K562 (cell line): ENCODE data around the gene VEGFB. TPM values are rescaled to one million over a fixed set of nuclear protein-coding genes. Genes with fewer than 3 reads are reported as not detected.

Source experiments
- BACH1 ChIP-seq: fragments of 200-800 bp; sonication (Bioruptor generic); IDR thresholded peaks from 2 replicates; pipeline ENCODE4 v1.6.1; 2016; ENCODE audit warnings: missing genetic modification characterization, missing compliant biosample characterization
- FOXP1 ChIP-seq: sonication (generic); formaldehyde crosslinking; IDR thresholded peaks from 2 replicates; pipeline ENCODE4 v1.8.0; 2022; ENCODE audit warnings: mild to moderate bottlenecking, missing genetic modification reagents
- JUND ChIP-seq, 2 experiments: IDR thresholded peaks; 2 replicates in 1 of 2; 3 replicates in 1 of 2; pipeline ENCODE4 v1.6.1; 2011; ENCODE audit warnings: borderline replicate concordance in 2 of 2, low read depth in 2 of 2, low read length in 2 of 2, improper control_type of control experiment in 1 of 2, missing biosample characterization in 1 of 2, missing genetic modification characterization in 1 of 2, missing genetic modification reagents in 1 of 2
- KAT8 ChIP-seq: fragments of 450-650 bp; IDR thresholded peaks from 2 replicates; pipeline ENCODE4 v1.6.1; 2016; ENCODE audit warnings: low read depth, mild to moderate bottlenecking
- NFE2L1 ChIP-seq: fragments of 450-650 bp; IDR thresholded peaks from 2 replicates; pipeline ENCODE4 v1.6.1; 2016; ENCODE audit warnings: missing genetic modification characterization, low read depth, mild to moderate bottlenecking, missing compliant biosample characterization, moderate library complexity, borderline replicate concordance
- NR1H2 ChIP-seq: sonication (generic); formaldehyde crosslinking; IDR thresholded peaks from 2 replicates; pipeline ENCODE4 v1.4.0; 2020; ENCODE audit warnings: mild to moderate bottlenecking, missing genetic modification reagents
- NR4A1 ChIP-seq, 2 experiments: fragments of 250-450 bp in 1 of 2; fragments of 450-650 bp in 1 of 2; sonication (Bioruptor Pico) in 1 of 2; IDR thresholded peaks; 2 replicates each; pipeline versions ENCODE4 v1.4.0 to v1.6.1; 2016 to 2020; ENCODE audit warnings: mild to moderate bottlenecking in 2 of 2, missing compliant biosample characterization in 1 of 2, missing genetic modification characterization in 1 of 2, moderate library complexity in 1 of 2
- ZBTB49 ChIP-seq: sonication (generic); formaldehyde crosslinking; IDR thresholded peaks from 2 replicates; pipeline ENCODE4 v1.8.0; 2022; ENCODE audit warnings: missing genetic modification reagents, mild to moderate bottlenecking, borderline replicate concordance
- ZEB2 ChIP-seq: fragments of 450-650 bp; IDR thresholded peaks from 2 replicates; pipeline ENCODE4 v1.6.1; 2016
- ZNF133 ChIP-seq: fragments of 250-450 bp; sonication (Bioruptor Pico); IDR thresholded peaks from 2 replicates; pipeline ENCODE4 v1.4.0; 2020; ENCODE audit warnings: mild to moderate bottlenecking
- ZNF232 ChIP-seq: sonication (generic); formaldehyde crosslinking; IDR thresholded peaks from 2 replicates; pipeline ENCODE4 v1.8.0; 2022; ENCODE audit warnings: mild to moderate bottlenecking, missing genetic modification reagents
- ZNF518B ChIP-seq: fragments of 250-450 bp; sonication (Bioruptor Pico); IDR thresholded peaks from 2 replicates; pipeline ENCODE4 v1.5.0; 2021; ENCODE audit warnings: mild to moderate bottlenecking, moderate library complexity
- ZNF778 ChIP-seq: fragments of 450-650 bp; formaldehyde crosslinking; IDR thresholded peaks from 2 replicates; pipeline ENCODE4 v1.4.0; 2020; ENCODE audit warnings: mild to moderate bottlenecking, moderate library complexity
- polyA plus RNA-seq, 8 experiments: library from polyadenylated mRNA; depleted of rRNA in 4 of 8; stranded (reverse) in 5 of 8; unstranded in 3 of 8; fragments of >200 nt; fragmentation: Nextera tagmentation in 2 of 8; fragmentation: Illumina TruSeq in 1 of 8; extraction: Ambion mirVana in 2 of 8; extraction: Trizol in 1 of 8; gene quantifications; 2 replicates each; pipeline versions ENCODE4 v1.2.1 to v1.2.3, GENCODE V29; 2011 to 2014; ENCODE audit warnings: inconsistent platforms in 1 of 8, missing spikeins in 1 of 8
- total RNA-seq, 7 experiments: library from RNA; depleted of rRNA in 6 of 7; stranded (reverse); fragments of >200 nt in 6 of 7; fragmentation: Illumina TruSeq in 2 of 7; extraction: Trizol in 2 of 7; gene quantifications; 2 replicates each; pipeline versions ENCODE4 v1.2.1 to v1.2.3, GENCODE V29; 2011 to 2021; ENCODE audit warnings: low replicate concordance in 1 of 7
- TF ChIP-seq, protein P1 (sequence below): fragments of 250-450 bp; sonication (Bioruptor Pico); IDR thresholded peaks from 2 replicates; pipeline ENCODE4 v1.6.1; 2021; ENCODE audit warnings: mild to moderate bottlenecking
- TF ChIP-seq, protein P2 (sequence below): fragments of 450-650 bp; formaldehyde crosslinking; IDR thresholded peaks from 2 replicates; pipeline ENCODE4 v1.4.0; 2020; ENCODE audit warnings: mild to moderate bottlenecking, moderate library complexity
- TF ChIP-seq, protein P3 (sequence below): fragments of 200-400 bp; formaldehyde crosslinking; IDR thresholded peaks from 2 replicates; pipeline ENCODE4 v1.6.1; 2017; ENCODE audit warnings: mild to moderate bottlenecking, low read depth, low read length, moderate library complexity

VEGFB gene
- total and polyA plus RNA-seq, 9 of the 15 experiments (the other 6 are each of a cell fraction or from before 2014, with no cell fraction given): 11.0 to 83.4 (median 25.7) TPM

DNA sequence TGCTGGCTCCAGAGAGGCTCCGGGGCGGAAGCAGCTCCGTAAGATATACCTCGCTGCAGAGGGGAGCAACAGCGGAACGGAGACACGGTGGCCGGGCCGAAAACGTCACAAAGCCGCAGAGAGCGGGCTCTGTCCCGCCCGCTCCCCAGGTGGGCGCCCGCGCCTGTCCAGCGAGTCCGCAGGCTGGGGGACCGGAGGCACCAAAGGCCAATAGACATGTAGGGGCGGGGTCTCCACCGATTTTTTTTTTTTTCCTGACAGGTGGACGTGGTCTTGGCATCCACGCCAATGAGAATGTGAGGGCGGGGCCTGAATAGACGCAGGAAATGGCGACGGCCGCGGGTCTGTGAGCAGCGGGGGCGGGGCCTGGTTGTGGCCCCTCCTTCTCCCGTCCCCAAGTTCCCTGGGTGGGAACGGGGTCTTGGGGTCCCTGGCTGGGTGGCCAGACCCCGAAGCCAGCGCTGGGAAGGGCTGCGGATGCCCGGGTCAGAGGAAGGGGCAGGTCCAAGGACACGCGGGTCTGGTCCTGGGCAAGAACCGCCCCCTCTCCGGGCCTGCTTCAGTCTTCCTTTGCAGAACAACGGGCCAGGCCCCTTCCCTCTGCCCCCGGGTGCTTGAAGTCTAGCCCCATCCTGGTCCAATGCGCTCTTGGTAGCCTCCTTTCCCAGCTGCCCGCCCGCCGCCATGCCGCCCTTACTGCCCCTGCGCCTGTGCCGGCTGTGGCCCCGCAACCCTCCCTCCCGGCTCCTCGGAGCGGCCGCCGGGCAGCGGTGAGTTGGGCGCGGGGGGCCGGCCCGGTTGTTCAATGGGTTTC lies 4.0 kb upstream of the VEGFB start, which contains the start of gene DNAJC4 (continued):
- TF ChIP-seq, protein P1, sequence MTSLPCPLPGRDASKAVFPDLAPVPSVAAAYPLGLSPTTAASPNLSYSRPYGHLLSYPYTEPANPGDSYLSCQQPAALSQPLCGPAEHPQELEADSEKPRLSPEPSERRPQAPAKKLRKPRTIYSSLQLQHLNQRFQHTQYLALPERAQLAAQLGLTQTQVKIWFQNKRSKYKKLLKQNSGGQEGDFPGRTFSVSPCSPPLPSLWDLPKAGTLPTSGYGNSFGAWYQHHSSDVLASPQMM (CRISPR knock-in tag): no peak
- TF ChIP-seq, protein P2, sequence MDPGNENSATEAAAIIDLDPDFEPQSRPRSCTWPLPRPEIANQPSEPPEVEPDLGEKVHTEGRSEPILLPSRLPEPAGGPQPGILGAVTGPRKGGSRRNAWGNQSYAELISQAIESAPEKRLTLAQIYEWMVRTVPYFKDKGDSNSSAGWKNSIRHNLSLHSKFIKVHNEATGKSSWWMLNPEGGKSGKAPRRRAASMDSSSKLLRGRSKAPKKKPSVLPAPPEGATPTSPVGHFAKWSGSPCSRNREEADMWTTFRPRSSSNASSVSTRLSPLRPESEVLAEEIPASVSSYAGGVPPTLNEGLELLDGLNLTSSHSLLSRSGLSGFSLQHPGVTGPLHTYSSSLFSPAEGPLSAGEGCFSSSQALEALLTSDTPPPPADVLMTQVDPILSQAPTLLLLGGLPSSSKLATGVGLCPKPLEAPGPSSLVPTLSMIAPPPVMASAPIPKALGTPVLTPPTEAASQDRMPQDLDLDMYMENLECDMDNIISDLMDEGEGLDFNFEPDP (CRISPR knock-in tag): no peak
- TF ChIP-seq ZNF518B (no peak), ZNF133 (no peak), ZBTB49 (CRISPR knock-in tag) (no peak), FOXP1 (CRISPR knock-in tag) (no peak), KAT8 (no peak), ZEB2 (no peak), NR1H2 (CRISPR knock-in tag) (no peak), JUND (IDR thresholded peaks at IDR 0.05; ENCODE audit: borderline replicate concordance, low read depth, low read length) (no peak), JUND (tag; IDR thresholded peaks at IDR 0.05; ENCODE audit: borderline replicate concordance, low read depth, low read length) (no peak), NFE2L1 (tag) (no peak), BACH1 (tag) (no peak), NR4A1 (CRISPR knock-in tag; IDR thresholded peaks at IDR 0.05) (no peak), NR4A1 (tag; IDR thresholded peaks at IDR 0.05) (0 out of 2 replicates have a peak, but pooled peaks have one; percentile 18), ZNF778 (CRISPR knock-in tag) (no peak), ZNF232 (peak; percentile 74; the same call in 1 of the 2 replicates)
- TF ChIP-seq, protein P3, sequence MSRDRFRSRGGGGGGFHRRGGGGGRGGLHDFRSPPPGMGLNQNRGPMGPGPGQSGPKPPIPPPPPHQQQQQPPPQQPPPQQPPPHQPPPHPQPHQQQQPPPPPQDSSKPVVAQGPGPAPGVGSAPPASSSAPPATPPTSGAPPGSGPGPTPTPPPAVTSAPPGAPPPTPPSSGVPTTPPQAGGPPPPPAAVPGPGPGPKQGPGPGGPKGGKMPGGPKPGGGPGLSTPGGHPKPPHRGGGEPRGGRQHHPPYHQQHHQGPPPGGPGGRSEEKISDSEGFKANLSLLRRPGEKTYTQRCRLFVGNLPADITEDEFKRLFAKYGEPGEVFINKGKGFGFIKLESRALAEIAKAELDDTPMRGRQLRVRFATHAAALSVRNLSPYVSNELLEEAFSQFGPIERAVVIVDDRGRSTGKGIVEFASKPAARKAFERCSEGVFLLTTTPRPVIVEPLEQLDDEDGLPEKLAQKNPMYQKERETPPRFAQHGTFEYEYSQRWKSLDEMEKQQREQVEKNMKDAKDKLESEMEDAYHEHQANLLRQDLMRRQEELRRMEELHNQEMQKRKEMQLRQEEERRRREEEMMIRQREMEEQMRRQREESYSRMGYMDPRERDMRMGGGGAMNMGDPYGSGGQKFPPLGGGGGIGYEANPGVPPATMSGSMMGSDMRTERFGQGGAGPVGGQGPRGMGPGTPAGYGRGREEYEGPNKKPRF: no peak
